ENCODE data around the gene MPC1L. TPM values are rescaled to one million over a fixed set of nuclear protein-coding genes. Genes with fewer than 3 reads are reported as not detected.
A peak's percentile ranks its signal among the peaks of the same experiment; 100 is the strongest.
"Not testable (repeated sequence)": the region's sequence is repeated elsewhere in the genome, so short reads cannot be mapped to it uniquely, and the experiment has no call there.

The MPC1L gene
- total RNA-seq, result not detected in 2 replicates

- no peak for DNase-seq (ENCODE audit: low read depth in 2 of 2)
These were observed at the start of gene MPC1L for GRCh38 chrX:40623139-40623536. MPC1L (plus strand) TSS chrX:40623428; CDS start chrX:40623566, 138 bp downstream.

- DNase-seq (ENCODE audit: low read depth in 2 of 2), result peak; percentile 29 to 39
These were observed 49.5 kb upstream of the MPC1L start for GRCh38 chrX:40573763-40574162.

- peak; percentile 16 to 28 for DNase-seq (ENCODE audit: low read depth in 2 of 2)
These were observed 47.8 kb upstream of the MPC1L start for GRCh38 chrX:40575411-40575810.

GRCh38 chrX:40576291-40576690 lies 46.9 kb upstream of the MPC1L start:
- no peak for DNase-seq (ENCODE audit: low read depth in 2 of 2)

GRCh38 chrX:40578039-40578695 lies 45.1 kb upstream of the MPC1L start:
- no peak for DNase-seq (ENCODE audit: low read depth in 2 of 2)

- DNase-seq (ENCODE audit: low read depth in 2 of 2), result no peak
These were observed 44.1 kb upstream of the MPC1L start for GRCh38 chrX:40579141-40579540.

GRCh38 chrX:40579900-40580536 lies 43.2 kb upstream of the MPC1L start:
- no peak for DNase-seq (ENCODE audit: low read depth in 2 of 2)

GRCh38 chrX:40580537-40581335 lies 42.5 kb upstream of the MPC1L start, which contains the start of gene ATP6AP2:
ATP6AP2 (plus strand) TSS chrX:40580970; CDS start chrX:40581066, 96 bp downstream.
- DNase-seq (ENCODE audit: low read depth in 2 of 2), result peak; percentile 94 to 95

- DNase-seq (ENCODE audit: low read depth in 2 of 2), result peak; percentile 3 to 13
These were observed 41.8 kb upstream of the MPC1L start for GRCh38 chrX:40581336-40581920.

- DNase-seq (ENCODE audit: low read depth in 2 of 2), result not testable (repeated sequence)
These were observed 41.0 kb upstream of the MPC1L start for GRCh38 chrX:40582178-40582577.

- DNase-seq (ENCODE audit: low read depth in 2 of 2), result no peak
These were observed 40.4 kb upstream of the MPC1L start for GRCh38 chrX:40582811-40583210.

GRCh38 chrX:40587623-40588022 lies 35.6 kb upstream of the MPC1L start:
- DNase-seq (ENCODE audit: low read depth in 2 of 2), result not testable (repeated sequence)

GRCh38 chrX:40589616-40590321 lies 33.5 kb upstream of the MPC1L start:
- DNase-seq (ENCODE audit: low read depth in 2 of 2), result not testable (repeated sequence)

GRCh38 chrX:40603446-40603845 lies 19.8 kb upstream of the MPC1L start:
- no peak for DNase-seq (ENCODE audit: low read depth in 2 of 2)

- DNase-seq (ENCODE audit: low read depth in 2 of 2), result no peak
These were observed 15.8 kb upstream of the MPC1L start for GRCh38 chrX:40607381-40607780.

GRCh38 chrX:40612511-40612910 lies 10.7 kb upstream of the MPC1L start:
- DNase-seq (ENCODE audit: low read depth in 2 of 2), result no peak

GRCh38 chrX:40615976-40616375 lies 7.3 kb upstream of the MPC1L start:
- no peak for DNase-seq (ENCODE audit: low read depth in 2 of 2)

GRCh38 chrX:40617566-40617965 lies 5.7 kb upstream of the MPC1L start:
- no peak for DNase-seq (ENCODE audit: low read depth in 2 of 2)

GRCh38 chrX:40622479-40623138 lies 619 bp upstream of the MPC1L start:
- DNase-seq (ENCODE audit: low read depth in 2 of 2), result no peak

- DNase-seq (ENCODE audit: low read depth in 2 of 2), result no peak
These were observed 437 bp downstream of the MPC1L start for GRCh38 chrX:40623665-40624064.

- no peak for DNase-seq (ENCODE audit: low read depth in 2 of 2)
These were observed 2.1 kb downstream of the MPC1L start for GRCh38 chrX:40625294-40625693.

All from lung microvascular endothelial cell (primary cell).